ENCODE results near the gene ACE. TPM values are rescaled to one million over a fixed set of nuclear protein-coding genes. Genes with fewer than 3 reads are reported as not detected.
A peak's percentile ranks its signal among the peaks of the same experiment; 100 is the strongest.

Gene ACE
- total RNA-seq, 2 donors from 2014 or later = 38.3 to 45.2 TPM

DNA sequence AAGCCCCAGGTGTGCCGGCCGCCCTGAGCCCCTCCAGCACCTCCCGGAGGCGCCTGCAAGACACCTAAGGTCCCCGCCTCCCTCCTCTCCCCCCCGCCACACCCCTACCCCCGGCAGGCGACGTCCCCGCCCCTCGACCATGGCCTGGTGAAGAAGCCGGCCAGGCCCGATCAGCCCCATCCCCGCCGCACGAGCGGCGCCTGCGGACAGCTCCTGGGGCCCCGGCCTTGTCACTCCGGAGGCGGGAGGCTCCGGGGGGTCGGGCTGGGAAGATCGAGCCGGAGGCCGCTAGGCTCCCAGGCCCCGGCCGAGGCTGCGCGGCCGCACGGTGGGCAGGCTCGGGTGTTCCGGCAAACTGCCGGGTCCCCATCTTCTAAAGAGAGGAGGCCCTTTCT, 405 bp upstream of the ACE start:
- Histone ChIP-seq H3K4me3 (peak overlapping the region; percentile 65), H3K27ac (peak overlapping the region; percentile 80), H3K4me1 (peaks cover 18% of the 10 kb centered on the region), H3K27me3 (peaks cover 6% of the 10 kb centered on the region), H3K9ac (ENCODE audit: low read depth in 2 of 2, low read length in 2 of 2) (peak overlapping the region; percentile 29 to 55), H3K9me3 (no peaks in the 10 kb centered on the region), H3K36me3 (no peaks in the 10 kb centered on the region)
- TF ChIP-seq, protein P1, sequence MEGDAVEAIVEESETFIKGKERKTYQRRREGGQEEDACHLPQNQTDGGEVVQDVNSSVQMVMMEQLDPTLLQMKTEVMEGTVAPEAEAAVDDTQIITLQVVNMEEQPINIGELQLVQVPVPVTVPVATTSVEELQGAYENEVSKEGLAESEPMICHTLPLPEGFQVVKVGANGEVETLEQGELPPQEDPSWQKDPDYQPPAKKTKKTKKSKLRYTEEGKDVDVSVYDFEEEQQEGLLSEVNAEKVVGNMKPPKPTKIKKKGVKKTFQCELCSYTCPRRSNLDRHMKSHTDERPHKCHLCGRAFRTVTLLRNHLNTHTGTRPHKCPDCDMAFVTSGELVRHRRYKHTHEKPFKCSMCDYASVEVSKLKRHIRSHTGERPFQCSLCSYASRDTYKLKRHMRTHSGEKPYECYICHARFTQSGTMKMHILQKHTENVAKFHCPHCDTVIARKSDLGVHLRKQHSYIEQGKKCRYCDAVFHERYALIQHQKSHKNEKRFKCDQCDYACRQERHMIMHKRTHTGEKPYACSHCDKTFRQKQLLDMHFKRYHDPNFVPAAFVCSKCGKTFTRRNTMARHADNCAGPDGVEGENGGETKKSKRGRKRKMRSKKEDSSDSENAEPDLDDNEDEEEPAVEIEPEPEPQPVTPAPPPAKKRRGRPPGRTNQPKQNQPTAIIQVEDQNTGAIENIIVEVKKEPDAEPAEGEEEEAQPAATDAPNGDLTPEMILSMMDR (IDR thresholded peaks at IDR 0.05) = no peak
- intact Hi-C loops (cut with DNase I) = loop anchor here (5.0 kb wide), 1 partner anchor 49 kb away; no protein-coding TSS in a partner anchor
- DNase-seq = peak; percentile 38

DNA sequence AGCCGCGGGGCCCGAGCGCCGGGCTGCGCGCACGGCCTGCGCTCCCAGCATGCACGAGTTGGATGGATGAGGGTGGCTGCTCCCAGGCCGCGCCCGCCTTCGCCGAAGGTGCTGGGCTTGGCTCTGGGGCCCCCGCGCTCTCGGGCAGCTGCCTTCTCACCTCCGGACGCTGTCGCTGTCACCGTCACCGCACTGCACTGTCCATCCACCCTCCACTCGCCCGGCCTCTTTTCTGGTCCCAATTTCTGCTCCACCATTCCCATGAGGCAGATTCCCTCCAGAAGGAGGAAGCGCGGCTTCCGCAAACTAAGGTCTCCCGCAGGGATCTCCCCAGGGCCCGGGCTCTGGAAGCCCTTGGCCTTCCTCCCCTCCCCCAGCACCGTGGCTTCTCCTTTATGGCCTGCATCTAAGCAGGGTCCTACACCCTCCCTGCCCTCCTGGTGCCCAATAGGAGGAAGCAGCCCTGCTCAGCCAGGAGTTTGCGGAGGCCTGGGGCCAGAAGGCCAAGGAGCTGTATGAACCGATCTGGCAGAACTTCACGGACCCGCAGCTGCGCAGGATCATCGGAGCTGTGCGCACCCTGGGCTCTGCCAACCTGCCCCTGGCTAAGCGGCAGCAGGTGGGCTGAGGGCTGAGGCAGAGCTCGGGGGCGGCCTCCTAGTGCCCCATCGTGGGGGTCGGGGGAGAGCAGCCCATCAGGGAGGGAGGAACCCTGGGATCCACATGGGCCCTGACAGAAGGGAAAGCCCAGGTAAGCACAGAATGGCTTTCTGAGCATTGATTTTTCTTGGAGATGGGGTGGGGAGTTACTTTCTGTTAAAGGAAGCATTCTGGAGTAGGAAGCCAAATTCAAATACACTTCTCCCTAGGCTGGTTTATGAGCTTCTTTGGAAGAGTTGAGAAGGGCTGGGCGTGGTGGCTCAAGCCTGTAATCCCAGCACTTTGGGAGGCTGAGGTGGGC, 899 bp downstream of the ACE start:
- DNase-seq = peak; percentile 54
- H3K36me3 ChIP-seq = no peaks in the 10 kb centered on the region
- H3K9ac ChIP-seq (ENCODE audit: low read depth in 2 of 2, low read length in 2 of 2) = peak overlapping the region; percentile 53 to 84
- H3K4me1 ChIP-seq = peaks cover 18% of the 10 kb centered on the region
- intact Hi-C loops (cut with DNase I) = loop anchor here (5.0 kb wide), 1 partner anchor 50 kb away; no protein-coding TSS in a partner anchor
- H3K9me3 ChIP-seq = no peaks in the 10 kb centered on the region
- peak overlapping the region; percentile 80 for H3K27ac ChIP-seq
- H3K27me3 ChIP-seq = peaks cover 6% of the 10 kb centered on the region
- TF ChIP-seq, protein P1 (IDR thresholded peaks at IDR 0.05) = no peak
- peak overlapping the region; percentile 65 for H3K4me3 ChIP-seq

DNA sequence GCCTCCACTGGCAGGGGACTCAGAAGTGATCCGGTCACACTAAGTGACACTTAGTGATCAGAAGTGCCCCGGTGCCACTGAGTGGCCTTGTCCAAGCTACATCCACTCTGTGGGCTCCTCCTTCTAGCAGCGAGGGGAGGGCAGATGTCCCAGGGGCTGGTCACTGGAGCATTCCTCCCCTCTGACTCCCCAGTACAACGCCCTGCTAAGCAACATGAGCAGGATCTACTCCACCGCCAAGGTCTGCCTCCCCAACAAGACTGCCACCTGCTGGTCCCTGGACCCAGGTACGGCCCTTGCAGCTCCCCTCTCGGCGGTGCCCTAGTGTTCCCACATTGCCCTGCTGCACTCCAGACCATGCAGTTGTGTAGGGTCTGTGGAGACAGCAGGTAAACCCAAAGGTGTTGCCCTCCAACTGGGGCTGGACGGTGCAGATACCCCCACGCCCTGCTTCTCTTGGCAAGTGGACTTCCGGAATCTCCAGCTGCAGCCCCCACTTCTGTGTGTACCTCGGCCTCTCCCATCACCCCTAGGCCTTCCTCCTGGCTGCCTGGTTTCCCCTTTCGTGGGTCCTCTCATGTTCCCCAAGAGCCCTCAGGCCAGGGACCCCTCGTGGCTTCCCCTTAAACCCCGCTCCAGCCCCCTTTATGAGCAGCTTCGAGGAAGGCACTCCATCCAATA, 2.1 kb downstream of the ACE start:
- H3K27me3 ChIP-seq = peaks cover 6% of the 10 kb centered on the region
- DNase-seq = peak; percentile 89
- H3K36me3 ChIP-seq = no peaks in the 10 kb centered on the region
- TF ChIP-seq, protein P1 (IDR thresholded peaks at IDR 0.05) = peak; percentile 68
- no peak overlapping the region for H3K4me3 ChIP-seq
- intact Hi-C loops (cut with DNase I) = loop anchor here (5.0 kb wide), 1 partner anchor 52 kb away; no protein-coding TSS in a partner anchor
- peaks cover 18% of the 10 kb centered on the region for H3K4me1 ChIP-seq
- H3K9me3 ChIP-seq = no peaks in the 10 kb centered on the region
- peak overlapping the region in 1 of 2 donors; percentile 30 for H3K9ac ChIP-seq (ENCODE audit: low read depth in 2 of 2, low read length in 2 of 2)
- no peak overlapping the region for H3K27ac ChIP-seq

DNA sequence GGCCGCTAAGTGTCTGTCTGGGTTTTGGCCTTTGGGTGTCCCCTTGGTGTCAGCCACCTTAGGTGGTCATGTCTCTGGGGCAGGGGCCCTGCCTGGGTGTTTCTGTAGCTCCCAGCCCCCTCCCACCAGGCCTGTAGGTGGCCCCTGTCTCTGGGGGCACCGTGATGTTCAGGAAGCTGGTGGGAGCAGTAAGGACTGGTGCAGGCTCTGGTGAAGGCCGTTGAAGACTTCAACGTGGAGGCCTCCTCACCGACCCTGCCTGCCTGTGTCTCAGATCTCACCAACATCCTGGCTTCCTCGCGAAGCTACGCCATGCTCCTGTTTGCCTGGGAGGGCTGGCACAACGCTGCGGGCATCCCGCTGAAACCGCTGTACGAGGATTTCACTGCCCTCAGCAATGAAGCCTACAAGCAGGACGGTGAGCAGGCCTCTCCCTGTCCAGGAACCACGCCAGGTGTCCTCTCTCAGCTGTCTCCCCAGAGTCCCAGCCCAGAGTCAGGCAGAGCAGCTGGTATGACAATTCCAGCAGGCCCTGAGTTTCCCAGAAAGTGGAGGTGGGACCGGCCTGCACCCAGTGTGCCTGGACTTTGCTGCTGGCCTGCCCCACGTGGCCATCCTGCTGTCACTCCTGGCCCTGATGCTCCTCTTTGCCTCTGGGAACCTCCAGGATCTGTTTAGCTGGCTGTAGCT, 2.8 kb downstream of the ACE start:
- H3K36me3 ChIP-seq = no peaks in the 10 kb centered on the region
- H3K9me3 ChIP-seq = no peaks in the 10 kb centered on the region
- H3K27ac ChIP-seq = no peak overlapping the region
- peaks cover 18% of the 10 kb centered on the region for H3K4me1 ChIP-seq
- peaks cover 6% of the 10 kb centered on the region for H3K27me3 ChIP-seq
- H3K4me3 ChIP-seq = no peak overlapping the region
- DNase-seq = no peak
- intact Hi-C loops (cut with DNase I) = loop anchor here (5.0 kb wide), 1 partner anchor 52 kb away; no protein-coding TSS in a partner anchor
- TF ChIP-seq, protein P1 (IDR thresholded peaks at IDR 0.05) = no peak
- H3K9ac ChIP-seq (ENCODE audit: low read depth in 2 of 2, low read length in 2 of 2) = peak overlapping the region in 1 of 2 donors; percentile 5

Measured in colonic mucosa (tissue), 4 donors.